ENCODE measurements around the gene ACTC1. TPM values are rescaled to one million over a fixed set of nuclear protein-coding genes. Genes with fewer than 3 reads are reported as not detected.

ACTC1 gene
- total RNA-seq, 1 donor = under 0.01 TPM

DNA sequence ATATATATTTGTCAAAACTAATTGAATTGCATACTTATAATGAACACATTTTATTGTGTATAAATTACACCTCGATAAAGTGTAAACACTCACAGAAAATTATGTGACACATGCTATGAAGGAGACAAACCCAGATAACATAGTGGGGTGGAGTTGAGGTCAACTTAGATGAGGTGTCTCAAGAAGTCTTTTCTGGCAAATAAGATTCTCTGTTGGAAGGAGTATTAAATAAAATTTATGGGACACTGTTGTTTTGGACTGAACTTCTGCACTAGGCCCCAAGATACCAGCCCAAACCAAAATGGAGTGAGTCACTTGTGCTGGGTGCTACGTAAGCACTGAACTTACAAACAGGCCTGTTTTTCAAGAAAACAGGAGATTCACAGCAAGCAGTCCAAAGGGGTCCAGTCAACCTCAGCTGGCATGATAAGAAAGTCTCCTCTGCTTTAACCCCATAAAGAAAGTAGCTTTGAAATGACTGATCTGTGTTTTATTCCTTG lies 18.7 kb downstream of the ACTC1 start:
- peak; percentile 7 for DNase-seq (ENCODE audit: low read depth)
- H3K4me3 ChIP-seq (ENCODE audit: low read depth, low read length) = no peak overlapping the region
- TF ChIP-seq, protein P1, sequence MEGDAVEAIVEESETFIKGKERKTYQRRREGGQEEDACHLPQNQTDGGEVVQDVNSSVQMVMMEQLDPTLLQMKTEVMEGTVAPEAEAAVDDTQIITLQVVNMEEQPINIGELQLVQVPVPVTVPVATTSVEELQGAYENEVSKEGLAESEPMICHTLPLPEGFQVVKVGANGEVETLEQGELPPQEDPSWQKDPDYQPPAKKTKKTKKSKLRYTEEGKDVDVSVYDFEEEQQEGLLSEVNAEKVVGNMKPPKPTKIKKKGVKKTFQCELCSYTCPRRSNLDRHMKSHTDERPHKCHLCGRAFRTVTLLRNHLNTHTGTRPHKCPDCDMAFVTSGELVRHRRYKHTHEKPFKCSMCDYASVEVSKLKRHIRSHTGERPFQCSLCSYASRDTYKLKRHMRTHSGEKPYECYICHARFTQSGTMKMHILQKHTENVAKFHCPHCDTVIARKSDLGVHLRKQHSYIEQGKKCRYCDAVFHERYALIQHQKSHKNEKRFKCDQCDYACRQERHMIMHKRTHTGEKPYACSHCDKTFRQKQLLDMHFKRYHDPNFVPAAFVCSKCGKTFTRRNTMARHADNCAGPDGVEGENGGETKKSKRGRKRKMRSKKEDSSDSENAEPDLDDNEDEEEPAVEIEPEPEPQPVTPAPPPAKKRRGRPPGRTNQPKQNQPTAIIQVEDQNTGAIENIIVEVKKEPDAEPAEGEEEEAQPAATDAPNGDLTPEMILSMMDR (IDR thresholded peaks at IDR 0.05; ENCODE audit: insufficient read depth, low read depth, low read length) = no peak

GRCh38 chr15:34773917-34774316 lies 21.4 kb downstream of the ACTC1 start:
- H3K4me3 ChIP-seq (ENCODE audit: low read depth, low read length) = no peak overlapping the region
- TF ChIP-seq, protein P1 (IDR thresholded peaks at IDR 0.05; ENCODE audit: insufficient read depth, low read depth, low read length) = no peak
- no peak for DNase-seq (ENCODE audit: low read depth)

DNA sequence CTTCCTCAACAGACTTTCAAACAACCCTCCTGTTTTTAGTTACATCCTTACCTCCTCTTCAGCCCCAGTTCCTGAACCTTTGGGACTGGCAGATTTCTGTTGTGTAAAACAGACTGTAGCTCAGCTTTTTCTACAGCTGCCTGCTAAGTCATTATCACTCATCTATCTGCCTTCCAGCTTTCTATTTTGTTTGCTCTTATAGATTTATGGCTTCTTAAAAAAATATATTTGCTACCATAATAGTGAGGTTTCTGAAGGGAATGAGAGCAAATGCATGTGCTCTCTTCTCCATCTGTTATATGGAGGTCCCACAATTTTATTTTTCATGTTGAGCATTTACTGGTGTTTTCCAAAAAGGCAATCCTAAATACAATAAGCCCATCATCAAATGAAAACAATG lies 22.3 kb downstream of the ACTC1 start:
- TF ChIP-seq, protein P1 (IDR thresholded peaks at IDR 0.05; ENCODE audit: insufficient read depth, low read depth, low read length) = no peak
- H3K4me3 ChIP-seq (ENCODE audit: low read depth, low read length) = no peak overlapping the region
- no peak for DNase-seq (ENCODE audit: low read depth)

GRCh38 chr15:34772312-34772711 lies 23.0 kb downstream of the ACTC1 start:
- no peak overlapping the region for H3K4me3 ChIP-seq (ENCODE audit: low read depth, low read length)
- TF ChIP-seq, protein P1 (IDR thresholded peaks at IDR 0.05; ENCODE audit: insufficient read depth, low read depth, low read length) = no peak
- DNase-seq (ENCODE audit: low read depth) = no peak

DNA sequence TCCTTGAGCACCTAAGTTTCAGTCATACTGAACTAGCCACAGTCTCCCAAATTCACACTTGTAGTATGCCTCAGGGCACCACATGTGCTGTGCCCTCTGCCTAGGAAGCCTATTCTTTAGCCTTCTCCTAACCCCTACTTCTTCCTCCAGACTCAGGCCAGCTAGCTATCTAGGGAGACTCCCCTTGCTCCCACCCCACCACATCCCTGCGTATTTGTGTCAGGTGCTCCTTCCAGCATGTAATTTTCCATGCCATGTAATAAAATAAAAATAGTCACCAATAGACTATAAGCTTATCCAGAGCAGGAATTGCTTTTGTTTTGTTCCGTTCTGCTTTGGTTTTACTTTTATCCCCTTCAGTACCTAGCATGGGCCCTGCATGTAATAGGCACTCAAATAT lies 25.6 kb downstream of the ACTC1 start:
- TF ChIP-seq, protein P1 (IDR thresholded peaks at IDR 0.05; ENCODE audit: insufficient read depth, low read depth, low read length) = no peak
- H3K4me3 ChIP-seq (ENCODE audit: low read depth, low read length) = no peak overlapping the region
- no peak for DNase-seq (ENCODE audit: low read depth)

- H3K4me3 ChIP-seq (ENCODE audit: low read depth, low read length) = no peak overlapping the region
- TF ChIP-seq, protein P1 (IDR thresholded peaks at IDR 0.05; ENCODE audit: insufficient read depth, low read depth, low read length) = no peak
- peak; percentile 2 for DNase-seq (ENCODE audit: low read depth)
These were observed 26.8 kb downstream of the ACTC1 start for GRCh38 chr15:34768530-34768929.

DNA sequence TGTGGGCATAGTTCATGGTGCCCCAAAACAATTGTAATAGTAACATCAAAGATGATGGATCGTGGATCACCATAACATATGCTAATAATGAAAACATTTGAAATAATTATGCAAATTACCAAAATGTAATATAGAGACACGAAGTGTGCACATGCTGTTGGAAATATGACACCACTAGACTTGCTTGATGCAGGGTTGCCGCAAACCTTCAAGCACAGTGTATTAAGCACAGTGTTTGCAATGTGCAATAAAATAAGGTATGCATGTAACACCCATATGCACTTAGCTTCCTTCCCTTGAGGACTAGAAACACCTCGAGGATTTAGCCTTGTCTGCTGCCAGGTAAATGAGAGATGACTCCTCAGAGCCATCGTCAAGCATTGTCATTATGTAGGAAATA lies 29.6 kb downstream of the ACTC1 start:
- TF ChIP-seq, protein P1 (IDR thresholded peaks at IDR 0.05; ENCODE audit: insufficient read depth, low read depth, low read length) = no peak
- H3K4me3 ChIP-seq (ENCODE audit: low read depth, low read length) = no peak overlapping the region
- DNase-seq (ENCODE audit: low read depth) = no peak
